H1 (cell line): ENCODE results near the gene PARS2. TPM values are rescaled to one million over a fixed set of nuclear protein-coding genes. Genes with fewer than 3 reads are reported as not detected.

Source experiments
- CTCF ChIA-PET: fragments of 300-600 bp; sonication (Branson Sonifier 250); formaldehyde crosslinking; loops from one replicate; lab custom pipeline; 2021; ENCODE audit not compliant: partially characterized antibody; lab: Charles Lee
- POLR2A ChIA-PET: fragments of 300-600 bp; sonication (Branson Sonifier 250); formaldehyde crosslinking; loops from one replicate; lab custom pipeline; 2021; ENCODE audit warnings: inconsistent platforms; ENCODE audit not compliant: partially characterized antibody; lab: Charles Lee
- DNase-seq, 2 experiments: peaks; one replicate each; pipeline versions ENCODE4 v3.0.0 to v3.0.0-alpha.2; 2010 to 2022; ENCODE audit warnings: low spot score in 2 of 2, low read depth in 1 of 2, mixed read lengths in 1 of 2
- FAIRE-seq: peaks from 2 replicates; lab custom pipeline; 2011; peaks lifted over from hg19 to GRCh38; lab: Jason Lieb, UNC
- H2AFZ ChIP-seq: 2 replicates; pipeline ENCODE4 v1.8.1; 2012; ENCODE audit warnings: low read length, inconsistent platforms
- H2AK5ac ChIP-seq: 2 replicates; pipeline ENCODE4 v1.6.1; 2013; ENCODE audit warnings: low read depth, low read length
- H2BK120ac ChIP-seq: replicated peaks from 2 replicates; pipeline ENCODE3; 2013; ENCODE audit warnings: low read depth, low read length, inconsistent platforms
- H2BK12ac ChIP-seq: 2 replicates; pipeline ENCODE4 v1.6.1; 2013; ENCODE audit warnings: low read depth, low read length
- H2BK15ac ChIP-seq: 2 replicates; pipeline ENCODE4 v1.6.1; 2013; ENCODE audit warnings: low read length
- H2BK20ac ChIP-seq: 2 replicates; pipeline ENCODE4 v1.6.1; 2013; ENCODE audit warnings: low read length
- H2BK5ac ChIP-seq: 2 replicates; pipeline ENCODE4 v1.6.1; 2013; ENCODE audit warnings: low read depth, low read length
- H3K14ac ChIP-seq: 2 replicates; pipeline ENCODE4 v1.6.1; 2013; ENCODE audit warnings: inconsistent platforms; ENCODE audit not compliant: insufficient read length
- H3K18ac ChIP-seq: 2 replicates; pipeline ENCODE4 v1.6.1; 2013; ENCODE audit warnings: low read length; ENCODE audit errors: extremely low read depth
- H3K23ac ChIP-seq: 2 replicates; pipeline ENCODE4 v1.6.1; 2013; ENCODE audit warnings: inconsistent platforms; ENCODE audit not compliant: insufficient read length
- H3K23me2 ChIP-seq: 2 replicates; pipeline ENCODE4 v1.6.1; 2013; ENCODE audit warnings: low read depth, low read length
- H3K27ac ChIP-seq: 2 replicates; pipeline ENCODE4 v1.6.1; 2011; ENCODE audit warnings: low read depth, low read length, inconsistent platforms
- H3K27me3 ChIP-seq, 4 experiments: replicated peaks in 1 of 4; 1 replicate in 1 of 4; 2 replicates in 3 of 4; pipeline versions ENCODE4 v1.6.1 to v1.8.1; 2011 to 2013; ENCODE audit warnings: low read length in 3 of 4, mild to moderate bottlenecking in 3 of 4, inconsistent platforms in 2 of 4, mixed read lengths in 2 of 4, moderate library complexity in 1 of 4; ENCODE audit not compliant: control insufficient read depth in 3 of 4, insufficient read depth in 3 of 4; ENCODE audit errors: extremely low read depth in 1 of 4
- H3K36me3 ChIP-seq, 4 experiments: 2 replicates each; pipeline versions ENCODE4 v1.6.1 to v1.8.1; 2011 to 2013; ENCODE audit warnings: mild to moderate bottlenecking in 4 of 4, low read length in 3 of 4, moderate library complexity in 2 of 4, control low read depth in 1 of 4, inconsistent platforms in 1 of 4; ENCODE audit not compliant: insufficient read depth in 4 of 4, control insufficient read depth in 2 of 4
- H3K4ac ChIP-seq: replicated peaks from 2 replicates; pipeline ENCODE3; 2013; ENCODE audit warnings: low read length, low read depth, mixed read lengths, inconsistent platforms; ENCODE audit not compliant: insufficient read length
- H3K4me1 ChIP-seq, 4 experiments: replicated peaks in 1 of 4; 1 replicate in 1 of 4; 2 replicates in 3 of 4; pipeline versions ENCODE4 v1.6.1 to v1.8.1; 2011 to 2013; ENCODE audit warnings: low read length in 3 of 4, inconsistent platforms in 2 of 4, mixed read lengths in 1 of 4; ENCODE audit not compliant: insufficient read depth in 4 of 4, control insufficient read depth in 3 of 4
- H3K4me2 ChIP-seq, 2 experiments: 2 replicates each; pipeline versions ENCODE4 v1.6.1 to v1.8.1; 2011 to 2013; ENCODE audit warnings: low read depth in 2 of 2, low read length in 2 of 2, control low read depth in 1 of 2, inconsistent platforms in 1 of 2, mild to moderate bottlenecking in 1 of 2; ENCODE audit not compliant: insufficient read depth in 1 of 2
- H3K4me3 ChIP-seq, 4 experiments: fragments of 200-600, 300-600 bp in 1 of 4; sonication (generic), shearing (Covaris generic), sonication (Bioruptor Twin) in 1 of 4; 2 replicates each; pipeline versions ENCODE4 v1.5.1 to v1.8.1; 2011 to 2016; ENCODE audit warnings: low read length in 4 of 4, low read depth in 3 of 4, control low read depth in 2 of 4, inconsistent platforms in 2 of 4, mild to moderate bottlenecking in 2 of 4, mixed read lengths in 1 of 4, moderate library complexity in 1 of 4; ENCODE audit not compliant: insufficient read depth in 2 of 4; ENCODE audit errors: extremely low read depth in 1 of 4
- H3K56ac ChIP-seq: replicated peaks from 2 replicates; pipeline ENCODE3; 2013; ENCODE audit warnings: low read depth, mild to moderate bottlenecking, mixed read lengths, low read length, inconsistent platforms; ENCODE audit not compliant: insufficient read length
- H3K79me1 ChIP-seq: 2 replicates; pipeline ENCODE4 v1.6.1; 2013; ENCODE audit warnings: low read depth, low read length, control low read depth
- H3K79me2 ChIP-seq, 2 experiments: 2 replicates each; pipeline versions ENCODE4 v1.6.1 to v1.8.1; 2012 to 2013; ENCODE audit warnings: low read length in 2 of 2, mild to moderate bottlenecking in 2 of 2, inconsistent platforms in 1 of 2; ENCODE audit not compliant: insufficient read depth in 2 of 2, control insufficient read depth in 1 of 2
- H3K9ac ChIP-seq, 4 experiments: replicated peaks in 1 of 4; 1 replicate in 1 of 4; 2 replicates in 3 of 4; pipeline versions ENCODE4 v1.6.1 to v1.8.1; 2011 to 2013; ENCODE audit warnings: low read depth in 3 of 4, low read length in 3 of 4, control low read depth in 2 of 4, mild to moderate bottlenecking in 2 of 4, moderate library complexity in 2 of 4, inconsistent platforms in 1 of 4; ENCODE audit errors: extremely low read depth in 1 of 4
- H3K9me3 ChIP-seq, 2 experiments: 2 replicates each; pipeline versions ENCODE4 v1.6.1 to v1.8.1; 2012 to 2013; ENCODE audit warnings: mild to moderate bottlenecking in 2 of 2, moderate library complexity in 2 of 2, control low read depth in 1 of 2, inconsistent platforms in 1 of 2, low read depth in 1 of 2, low read length in 1 of 2, mixed read lengths in 1 of 2; ENCODE audit not compliant: insufficient read depth in 2 of 2
- H4K20me1 ChIP-seq, 2 experiments: replicated peaks in 1 of 2; 2 replicates each; pipeline versions ENCODE3 to v1.8.1; 2011 to 2013; ENCODE audit warnings: inconsistent platforms in 2 of 2, low read length in 2 of 2, mild to moderate bottlenecking in 1 of 2; ENCODE audit not compliant: insufficient read depth in 2 of 2, control insufficient read depth in 1 of 2
- H4K5ac ChIP-seq: 2 replicates; pipeline ENCODE4 v1.6.1; 2013; ENCODE audit warnings: low read length, low read depth, mixed read lengths, inconsistent platforms; ENCODE audit not compliant: insufficient read length
- H4K8ac ChIP-seq: 2 replicates; pipeline ENCODE4 v1.8.0; 2013; ENCODE audit warnings: mild to moderate bottlenecking, moderate library complexity, low read length, inconsistent platforms; ENCODE audit not compliant: insufficient read depth; ENCODE audit errors: extremely low read depth
- H4K91ac ChIP-seq: replicated peaks from 2 replicates; pipeline ENCODE3; 2013; ENCODE audit warnings: low read length, mixed read lengths, inconsistent platforms; ENCODE audit not compliant: insufficient read length
- ASH2L ChIP-seq: fragments of 200-600, 300-600 bp; sonication (generic); IDR thresholded peaks from one replicate; pipeline ENCODE4 v1.7.1; 2017; ENCODE audit warnings: low read length
- NANOG ChIP-seq: IDR thresholded peaks from 2 replicates; pipeline ENCODE4 v1.6.1; 2011; ENCODE audit warnings: low read length, low read depth, mild to moderate bottlenecking, inconsistent platforms; ENCODE audit not compliant: insufficient read depth, poor library complexity, severe bottlenecking
- SIX5 ChIP-seq: IDR thresholded peaks from 2 replicates; pipeline ENCODE4 v1.6.1; 2011; ENCODE audit warnings: mild to moderate bottlenecking, low read depth, low read length
- TAF1 ChIP-seq: IDR thresholded peaks from 2 replicates; pipeline ENCODE4 v1.6.1; 2011; ENCODE audit warnings: mild to moderate bottlenecking, low read depth, low read length
- TCF12 ChIP-seq: IDR thresholded peaks from 2 replicates; pipeline ENCODE4 v1.6.1; 2011; ENCODE audit warnings: low read depth, mild to moderate bottlenecking, low read length
- WGBS, 2 experiments: shearing (Covaris generic) in 1 of 2; methylation state at CpG; one replicate each; pipeline versions ENCODE4 v1.1.6 to v1.1.7; 2013 to 2015; ENCODE audit warnings: low lambda C conversion rate in 2 of 2, mixed read lengths in 2 of 2, inconsistent platforms in 1 of 2, low coverage in 1 of 2, missing lambda C conversion rate in 1 of 2; ENCODE audit not compliant: insufficient replicate concordance in 2 of 2, insufficient coverage in 1 of 2, insufficient read length in 1 of 2; ENCODE audit errors: extremely low coverage in 1 of 2, missing lambda C conversion rate in 1 of 2; 5-methylcytosine and 5-hydroxymethylcytosine counted together
- polyA plus RNA-seq, 7 experiments: library from polyadenylated mRNA; depleted of rRNA in 3 of 7; stranded (reverse) in 5 of 7; unstranded in 2 of 7; fragments of >200 nt in 5 of 7; fragments of 200-250 nt in 2 of 7; gene quantifications; 1 replicate in 5 of 7; 2 replicates in 1 of 7; 4 replicates in 1 of 7; pipeline versions ENCODE4 v1.2.1 to v1.2.3, GENCODE V29; 2011 to 2013; ENCODE audit warnings: missing spikeins in 2 of 7, mixed read lengths in 2 of 7
- total RNA-seq: library from RNA; stranded (reverse); fragmentation: NEBNext Ultra II Directional; extraction: Animal tissue kit (Norgen Biotek cat#: 25700); gene quantifications from 2 replicates; pipeline ENCODE4 v1.2.1, GENCODE V29; 2021

The PARS2 gene
- total and polyA plus RNA-seq, 2 of the 8 experiments (the other 6 are each of a cell fraction or from before 2014, with no cell fraction given) = 8.9 to 10.0 TPM

DNA sequence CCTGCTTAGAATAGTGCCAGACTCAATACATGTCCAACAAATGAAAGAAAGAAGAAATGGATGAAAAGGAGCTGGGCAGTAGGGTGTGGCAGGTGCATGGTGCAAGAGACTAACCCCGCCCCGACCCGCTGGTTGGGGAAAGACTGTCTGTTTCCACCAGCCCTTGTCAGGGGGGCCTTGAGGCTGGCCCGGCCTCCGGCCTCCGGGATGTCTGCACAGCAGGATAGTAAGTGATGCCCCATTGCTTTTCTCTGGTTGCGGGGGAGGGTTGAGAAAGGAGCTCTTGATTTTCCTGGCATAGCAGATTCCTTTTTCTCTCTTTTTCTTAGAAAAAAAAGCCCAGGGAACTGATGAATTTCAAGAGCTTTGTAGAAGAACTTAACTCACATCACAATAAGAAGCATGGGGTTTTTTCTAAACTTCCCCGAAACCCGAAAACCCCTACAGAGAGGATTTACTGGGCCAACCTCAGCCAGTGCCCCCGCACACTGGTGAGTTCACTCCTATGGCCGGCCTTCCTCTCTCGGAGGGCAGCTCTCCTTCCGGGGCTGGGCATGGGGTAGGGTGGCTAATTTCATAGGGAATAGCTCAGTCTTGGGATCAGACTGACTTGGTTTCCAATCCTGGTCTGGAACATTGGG is 49.3 kb upstream of the PARS2 start:
- Histone ChIP-seq H2AK5ac (no peak overlapping the region; the same call in 1 of the 2 replicates), H2BK5ac (no peak overlapping the region; the same call in 1 of the 2 replicates), H3K79me2 (no peaks in the 10 kb centered on the region), H3K18ac (peak overlapping the region; percentile 79; the same call in 1 of the 2 replicates), H2BK15ac (peak overlapping the region; percentile 92; the same call in 1 of the 2 replicates), H4K5ac (peak overlapping the region; percentile 45), H3K9me3 (no peaks in the 10 kb centered on the region), H3K4me3 (peak overlapping the region in 1 of 4 experiments; percentile 25; a peak in 1 of 8 replicates), H3K9ac (no peak overlapping the region), H3K27ac (no peak overlapping the region), H4K20me1 (no peaks in the 10 kb centered on the region), H3K23ac (no peak overlapping the region), H3K4me2 (peak overlapping the region; percentile 52 to 57), H4K8ac (peak overlapping the region; percentile 20; the same call in 1 of the 2 replicates), H2BK12ac (peak overlapping the region; percentile 72; the same call in 1 of the 2 replicates), H4K91ac (peak overlapping the region; percentile 22), H3K23me2 (no peaks in the 10 kb centered on the region; the same call in 1 of the 2 replicates), H3K27me3 (no peaks in the 10 kb centered on the region; a peak in 2 of 7 replicates), H3K56ac (no peak overlapping the region), H2BK120ac (peak overlapping the region; percentile 30), H3K4me1 (peaks cover 4 to 30% (median 18%) of the 10 kb centered on the region in 4 experiments), H3K79me1 (no peaks in the 10 kb centered on the region), H3K14ac (no peak overlapping the region), H3K4ac (peak overlapping the region; percentile 25), H3K36me3 (no peaks in the 10 kb centered on the region), H2AFZ (no peak overlapping the region), H2BK20ac (0 out of 2 replicates have a peak overlapping the region, but pooled peaks have one; percentile 82)
- ChIA-PET CTCF (interaction anchor here (0.6 to 3.5 kb wide), 11 partner anchors 12 to 180 kb away, joined by 3 to 22 read pairs (median 3); partner anchors contain the start of gene TTC22), POLR2A (interaction anchor here (0.9 to 1.4 kb wide), 3 partner anchors 13 to 50 kb away, joined by 3 to 4 read pairs (median 3); partner anchors contain the start of genes PARS2 and TTC22)
- FAIRE-seq = peak; percentile 70
- peak in 1 of 2 experiments; percentile 48 for DNase-seq
- WGBS, 2 experiments = 23% methylated on average over 12 of the region's 13 CpGs; no CpG with 5 or more reads in 1 of the 2 experiments
- TF ChIP-seq TAF1 = 0 out of 2 replicates have a peak, but pooled peaks have one; percentile 17
- peak; percentile 67 for TF ChIP-seq ASH2L
- no peak for TF ChIP-seq TCF12
- peak; percentile 55 for TF ChIP-seq NANOG
- TF ChIP-seq SIX5 = no peak
